HepG2 (cell line): ENCODE data around the gene PRKN. TPM values are rescaled to one million over a fixed set of nuclear protein-coding genes. Genes with fewer than 3 reads are reported as not detected.

ENCODE experiments used
- ATAC-seq: fragments of 200-7000 bp; cut with Tn5 transposase; 3 replicates; pipeline ENCODE4 v1.9.1; 2020; ENCODE audit warnings: mild to moderate bottlenecking, moderate library complexity
- BruUV-seq: library from RNA; stranded (reverse); fragments of 400-500 nt; replicated peaks from 2 replicates; lab custom pipeline; 2021; lab: Mats Ljungman, UMichigan
- CTCF ChIA-PET: fragments of 300-600 bp; formaldehyde crosslinking; extraction: SDS; loops from one replicate; lab custom pipeline; 2021; ENCODE audit warnings: low total read pairs, inconsistent platforms, low intra/inter-chr PET ratio; lab: Yijun Ruan, JAX
- POLR2A ChIA-PET: fragments of 350-600 bp; sonication (Branson Sonifier 250); formaldehyde crosslinking; loops from one replicate; lab custom pipeline; 2020; ENCODE audit warnings: antibody characterized with exemption, inconsistent platforms; lab: Yijun Ruan, JAX
- DNase-seq: peaks from one replicate; pipeline ENCODE4 v3.0.0-alpha.2; 2015; ENCODE audit warnings: low spot score
- FAIRE-seq: peaks from 3 replicates; lab custom pipeline; 2011; peaks lifted over from hg19 to GRCh38; lab: Jason Lieb, UNC
- H2AFZ ChIP-seq: one replicate; pipeline ENCODE4 v1.6.1; 2011; ENCODE audit warnings: low read length, inconsistent platforms
- H3K27ac ChIP-seq: fragments of 300-600 bp; 3 replicates; pipeline ENCODE4 v1.8.0; 2011; ENCODE audit warnings: mixed run types, mild to moderate bottlenecking, mixed read lengths, low read length, inconsistent platforms; ENCODE audit not compliant: insufficient read depth; ENCODE audit errors: extremely low read length
- H3K27me3 ChIP-seq, 2 experiments: fragments of 200-600 bp in 1 of 2; 2 replicates in 1 of 2; 3 replicates in 1 of 2; pipeline versions ENCODE4 v1.6.0 to v1.8.0; 2011; ENCODE audit warnings: low read length in 2 of 2, mild to moderate bottlenecking in 2 of 2, moderate library complexity in 2 of 2, inconsistent platforms in 1 of 2; ENCODE audit not compliant: insufficient read depth in 2 of 2, control insufficient read depth in 1 of 2
- H3K36me3 ChIP-seq, 2 experiments: fragments of 200-600 bp in 1 of 2; replicated peaks in 1 of 2; 2 replicates in 1 of 2; 3 replicates in 1 of 2; pipeline versions ENCODE4 v1.5.1 to v1.8.0; 2011; ENCODE audit warnings: low read length in 2 of 2, inconsistent platforms in 1 of 2; ENCODE audit not compliant: insufficient read depth in 2 of 2, control insufficient read depth in 1 of 2
- H3K4me1 ChIP-seq: 2 replicates; pipeline ENCODE4 v1.5.1; 2012; ENCODE audit warnings: low read length, inconsistent platforms; ENCODE audit not compliant: insufficient read depth
- H3K4me2 ChIP-seq: 2 replicates; pipeline ENCODE4 v1.6.0; 2011; ENCODE audit warnings: low read depth, low read length, inconsistent platforms
- H3K4me3 ChIP-seq, 3 experiments: fragments of 200-600 bp in 1 of 3; sonication (generic), shearing (Covaris generic) in 1 of 3; replicated peaks in 1 of 3; 2 replicates each; pipeline ENCODE4 v1.5.1; 2011 to 2016; ENCODE audit warnings: low read length in 3 of 3, inconsistent platforms in 2 of 3, low read depth in 2 of 3, mild to moderate bottlenecking in 2 of 3, control low read depth in 1 of 3, mixed read lengths in 1 of 3; ENCODE audit not compliant: insufficient read depth in 1 of 3
- H3K79me2 ChIP-seq: one replicate; pipeline ENCODE4 v1.6.1; 2011; ENCODE audit warnings: low read length, inconsistent platforms; ENCODE audit not compliant: insufficient read depth
- H3K9ac ChIP-seq: 2 replicates; pipeline ENCODE4 v1.6.0; 2011; ENCODE audit warnings: mild to moderate bottlenecking, low read depth, low read length, inconsistent platforms; ENCODE audit not compliant: insufficient read depth
- H3K9me3 ChIP-seq: 2 replicates; pipeline ENCODE4 v1.5.1; 2012; ENCODE audit warnings: mild to moderate bottlenecking, low read length
- H4K20me1 ChIP-seq: 2 replicates; pipeline ENCODE4 v1.6.0; 2011; ENCODE audit warnings: inconsistent platforms, mild to moderate bottlenecking, low read length, moderate library complexity; ENCODE audit not compliant: insufficient read depth
- ATF7 ChIP-seq, 2 experiments: fragments of 450-650 bp in 1 of 2; sonication (generic) in 1 of 2; formaldehyde crosslinking in 1 of 2; IDR thresholded peaks; 2 replicates each; pipeline versions ENCODE4 v1.4.0 to v1.6.1; 2016 to 2020; ENCODE audit warnings: antibody characterized with exemption in 1 of 2, mild to moderate bottlenecking in 1 of 2, missing genetic modification reagents in 1 of 2
- ATF7-NPFF ChIP-seq: sonication (generic); formaldehyde crosslinking; IDR thresholded peaks from 2 replicates; pipeline ENCODE4 v1.8.1; 2023; ENCODE audit warnings: mild to moderate bottlenecking, low read depth, missing genetic modification reagents, moderate library complexity
- DR1 ChIP-seq: sonication (generic); formaldehyde crosslinking; IDR thresholded peaks from 2 replicates; pipeline ENCODE4 v1.8.0; 2021; ENCODE audit warnings: mild to moderate bottlenecking, missing genetic modification reagents, inconsistent platforms
- FOXP4 ChIP-seq: sonication (generic); formaldehyde crosslinking; IDR thresholded peaks from 2 replicates; pipeline ENCODE4 v1.4.0; 2020; ENCODE audit warnings: missing genetic modification reagents
- MXD3 ChIP-seq: IDR thresholded peaks from 2 replicates; pipeline ENCODE4 v1.6.1; 2016; ENCODE audit warnings: mild to moderate bottlenecking, missing biosample characterization, missing genetic modification reagents
- SALL1 ChIP-seq: sonication (generic); formaldehyde crosslinking; IDR thresholded peaks from 2 replicates; pipeline ENCODE4 v1.8.0; 2022; ENCODE audit warnings: mild to moderate bottlenecking, missing genetic modification reagents
- SIN3A ChIP-seq: IDR thresholded peaks from 2 replicates; pipeline ENCODE4 v1.6.1; 2011; ENCODE audit warnings: low read depth, mild to moderate bottlenecking, control low read depth, low read length, borderline replicate concordance
- SMAD1 ChIP-seq: sonication (generic); formaldehyde crosslinking; IDR thresholded peaks from 2 replicates; pipeline ENCODE4 v1.4.0; 2020; ENCODE audit warnings: missing genetic modification reagents, low read depth, mild to moderate bottlenecking, borderline replicate concordance
- YY1 ChIP-seq: IDR thresholded peaks from 2 replicates; pipeline ENCODE4 v1.6.1; 2011; ENCODE audit warnings: low read length, low read depth, moderate library complexity, mild to moderate bottlenecking; ENCODE audit not compliant: insufficient read depth, insufficient replicate concordance
- ZNF235 ChIP-seq: sonication (generic); formaldehyde crosslinking; IDR thresholded peaks from 2 replicates; pipeline ENCODE4 v1.8.1; 2023; ENCODE audit warnings: mild to moderate bottlenecking, missing genetic modification reagents, borderline replicate concordance
- ZNF577 ChIP-seq: sonication (generic); formaldehyde crosslinking; IDR thresholded peaks from 2 replicates; pipeline ENCODE4 v1.4.0; 2020; ENCODE audit warnings: mild to moderate bottlenecking, low read depth, missing genetic modification reagents, borderline replicate concordance
- ZNF850 ChIP-seq: sonication (generic); formaldehyde crosslinking; conservative IDR thresholded peaks from 2 replicates; pipeline ENCODE4 v1.9.0; 2021; ENCODE audit warnings: mild to moderate bottlenecking, missing genetic modification reagents
- WGBS: methylation state at CpG from one replicate; pipeline ENCODE4 v1.1.6; 2017; ENCODE audit warnings: low lambda C conversion rate; 5-methylcytosine and 5-hydroxymethylcytosine counted together
- in situ Hi-C: cut with HindIII; loops from 2 replicates; pipeline ENCODE4 v1.10.0; 2017; ENCODE audit warnings: low pct_unique_long_range_greater_than_20kb; ENCODE audit not compliant: extremely low pct_ligation_motif_present
- intact Hi-C: fragments of 100-400 bp; cut with micrococcal nuclease; formaldehyde crosslinking; loops from one replicate; pipeline ENCODE4 v1.10.0; 2022; ENCODE audit not compliant: unreplicated experiment
- polyA plus RNA-seq, 8 experiments: library from polyadenylated mRNA; depleted of rRNA in 3 of 8; stranded (reverse) in 7 of 8; unstranded in 1 of 8; fragments of >200 nt; fragmentation: Illumina TruSeq in 4 of 8; extraction: Trizol in 4 of 8; gene quantifications; 2 replicates each; pipeline versions ENCODE4 v1.2.1 to v1.2.3, GENCODE V29; 2011 to 2016; ENCODE audit warnings: low read depth in 4 of 8, missing spikeins in 1 of 8, mixed read lengths in 1 of 8; ENCODE audit not compliant: insufficient read depth in 1 of 8
- total RNA-seq, 5 experiments: library from RNA; depleted of rRNA; stranded (reverse); fragments of >200 nt; fragmentation: Illumina TruSeq; extraction: Trizol; gene quantifications; 2 replicates each; pipeline ENCODE4 v1.2.3, GENCODE V29; 2016; ENCODE audit warnings: low read depth in 1 of 5
- TF ChIP-seq, protein P1 (sequence below): IDR thresholded peaks from 2 replicates; pipeline ENCODE4 v1.6.1; 2016; ENCODE audit warnings: missing compliant biosample characterization, missing genetic modification reagents, borderline replicate concordance
- TF ChIP-seq, protein P2 (sequence below): sonication (generic); formaldehyde crosslinking; IDR thresholded peaks from 2 replicates; pipeline ENCODE4 v1.8.1; 2023; ENCODE audit warnings: mild to moderate bottlenecking, moderate library complexity, missing genetic modification reagents

The PRKN gene
- total and polyA plus RNA-seq, 2 of the 13 experiments (the other 11 are each of a cell fraction or from before 2014, with no cell fraction given) = 0.31 to 0.44 TPM

DNA sequence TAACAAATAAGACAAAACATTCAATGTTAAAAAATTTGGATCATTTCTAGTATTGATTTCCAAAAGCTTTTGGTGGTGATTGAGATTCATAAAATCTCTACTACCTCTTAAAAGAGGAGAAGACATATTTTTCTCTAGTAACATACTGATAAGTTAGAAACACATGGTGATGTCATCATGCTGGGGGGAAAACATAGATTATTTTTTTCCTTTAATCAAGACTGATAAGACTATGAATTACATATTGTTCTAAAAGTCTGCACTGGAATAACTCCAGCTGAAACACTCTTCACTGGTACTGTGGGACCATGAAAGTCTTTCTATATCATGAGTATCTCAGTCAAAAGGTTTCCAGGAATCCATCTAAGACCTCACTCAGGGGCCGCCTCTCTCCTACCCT lies 515.8 kb downstream of the PRKN start:
- in situ Hi-C loops (no loop called here), intact Hi-C loops (no loop called here)
- H3K4me2 ChIP-seq = no peak overlapping the region
- H3K9me3 ChIP-seq = 0 out of 2 replicates have a peak, but pooled peaks cover 8% of the 10 kb centered on the region
- ChIA-PET CTCF (no interaction called here), POLR2A (no interaction called here)
- H3K36me3 ChIP-seq = no peaks in the 10 kb centered on the region
- H4K20me1 ChIP-seq = no peaks in the 10 kb centered on the region
- H3K27me3 ChIP-seq = no peaks in the 10 kb centered on the region
- no TSS peak for BruUV-seq
- no peak for DNase-seq
- 62% methylated on average over 1 of the region's 1 CpG for WGBS
- H2AFZ ChIP-seq = no peak overlapping the region
- FAIRE-seq = no peak
- H3K4me1 ChIP-seq = no peaks in the 10 kb centered on the region
- no peak overlapping the region for H3K9ac ChIP-seq
- no peak overlapping the region for H3K4me3 ChIP-seq
- no peak overlapping the region for H3K27ac ChIP-seq
- no peak for ATAC-seq
- TF ChIP-seq SIN3A = no peak
- peak; percentile 77 for TF ChIP-seq ATF7 (IDR thresholded peaks at IDR 0.05)
- no peak for TF ChIP-seq ATF7 (CRISPR knock-in tag; IDR thresholded peaks at IDR 0.05)
- TF ChIP-seq SALL1 (CRISPR knock-in tag) = no peak
- H3K79me2 ChIP-seq = no peaks in the 10 kb centered on the region

DNA sequence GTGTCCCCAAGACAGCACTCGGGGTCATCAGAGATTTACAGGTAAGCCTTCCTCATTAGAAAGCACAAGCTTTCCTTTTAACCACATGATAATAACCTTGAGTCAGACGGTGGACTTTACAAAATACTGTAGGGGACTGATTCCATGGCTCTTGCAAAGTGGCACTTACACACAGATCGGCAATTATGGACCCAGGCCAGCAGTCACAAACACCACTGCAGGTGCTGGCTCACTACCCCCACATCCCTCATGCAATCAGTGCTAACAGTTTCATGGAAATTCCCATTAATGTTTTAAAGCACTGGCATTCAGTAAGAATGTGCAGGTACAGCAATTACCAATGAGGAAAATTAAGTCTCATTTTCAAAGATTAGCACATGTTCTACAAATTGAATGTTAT lies 516.5 kb downstream of the PRKN start:
- WGBS = 45% methylated on average over 3 of the region's 3 CpGs
- no peaks in the 10 kb centered on the region for H3K79me2 ChIP-seq
- intact Hi-C loops (no loop called here), in situ Hi-C loops (no loop called here)
- no peak for FAIRE-seq
- DNase-seq = no peak
- CTCF ChIA-PET = no interaction called here
- no peak overlapping the region for H3K27ac ChIP-seq
- 0 out of 2 replicates have a peak, but pooled peaks cover 8% of the 10 kb centered on the region for H3K9me3 ChIP-seq
- no peaks in the 10 kb centered on the region for H4K20me1 ChIP-seq
- H3K4me2 ChIP-seq = no peak overlapping the region
- no peaks in the 10 kb centered on the region for H3K36me3 ChIP-seq
- no peak for ATAC-seq
- no TSS peak for BruUV-seq
- no peak overlapping the region for H3K4me3 ChIP-seq
- no peak overlapping the region for H3K9ac ChIP-seq
- H2AFZ ChIP-seq = no peak overlapping the region
- no peaks in the 10 kb centered on the region for H3K27me3 ChIP-seq
- H3K4me1 ChIP-seq = no peaks in the 10 kb centered on the region
- POLR2A ChIA-PET = no interaction called here
- no peak for TF ChIP-seq ZNF577 (CRISPR knock-in tag)
- no peak for TF ChIP-seq ZNF850
- TF ChIP-seq, protein P1, sequence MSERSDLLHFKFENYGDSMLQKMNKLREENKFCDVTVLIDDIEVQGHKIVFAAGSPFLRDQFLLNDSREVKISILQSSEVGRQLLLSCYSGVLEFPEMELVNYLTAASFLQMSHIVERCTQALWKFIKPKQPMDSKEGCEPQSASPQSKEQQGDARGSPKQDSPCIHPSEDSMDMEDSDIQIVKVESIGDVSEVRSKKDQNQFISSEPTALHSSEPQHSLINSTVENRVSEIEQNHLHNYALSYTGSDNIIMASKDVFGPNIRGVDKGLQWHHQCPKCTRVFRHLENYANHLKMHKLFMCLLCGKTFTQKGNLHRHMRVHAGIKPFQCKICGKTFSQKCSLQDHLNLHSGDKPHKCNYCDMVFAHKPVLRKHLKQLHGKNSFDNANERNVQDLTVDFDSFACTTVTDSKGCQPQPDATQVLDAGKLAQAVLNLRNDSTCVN (CRISPR knock-in tag) = no peak
- TF ChIP-seq ATF7-NPFF = no peak
- no peak for TF ChIP-seq YY1
- TF ChIP-seq FOXP4 = no peak
- TF ChIP-seq, protein P2, sequence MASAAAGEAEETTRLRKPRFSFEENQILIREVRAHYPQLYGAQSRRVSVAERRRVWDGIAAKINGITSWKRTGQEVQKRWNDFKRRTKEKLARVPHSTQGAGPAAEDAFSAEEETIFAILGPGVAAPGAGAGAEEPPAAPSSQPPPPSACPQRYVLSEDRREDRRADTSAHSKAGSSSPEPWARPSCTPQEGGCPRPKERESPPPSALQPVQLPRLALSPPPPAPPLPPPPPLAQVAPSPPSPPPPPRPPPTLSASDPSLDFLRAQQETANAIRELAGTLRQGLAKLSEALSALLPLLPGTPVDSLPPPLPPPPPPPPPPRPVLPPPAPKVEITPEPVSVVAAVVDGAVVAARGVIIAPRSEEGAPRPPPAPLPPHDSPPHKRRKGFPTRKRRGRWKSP (CRISPR knock-in tag) = no peak
- TF ChIP-seq ZNF235 (CRISPR knock-in tag) = no peak
- TF ChIP-seq MXD3 = no peak
- no peak for TF ChIP-seq SMAD1 (CRISPR knock-in tag)
- TF ChIP-seq DR1 (CRISPR knock-in tag) = no peak
